Fibroblast of gingiva (primary cell): ENCODE results near the gene FAM236A.
"Not testable (repeated sequence)": the region's sequence is repeated elsewhere in the genome, so short reads cannot be mapped to it uniquely, and the experiment has no call there.

Source experiments
- DNase-seq: peaks from one replicate; pipeline ENCODE4 v3.0.0-alpha.2; 2011; ENCODE audit warnings: low read depth

FAM236A gene

GRCh38 chrX:72937906-72938305, at the start of gene FAM236A:
TSS of gene FAM236A (plus strand) at chrX:72938206. CDS start at chrX:72938263, 57 bp downstream.
- DNase-seq, result not testable (repeated sequence)

GRCh38 chrX:72889740-72890139, 48.3 kb upstream of the FAM236A start:
- not testable (repeated sequence) for DNase-seq

GRCh38 chrX:72912315-72912714, 25.7 kb upstream of the FAM236A start, which contains the start of gene FAM236C:
TSS of gene FAM236C (plus strand) at chrX:72912615. CDS start at chrX:72912715, 100 bp downstream.
- DNase-seq, result not testable (repeated sequence)

GRCh38 chrX:72916096-72916495, 21.9 kb upstream of the FAM236A start:
- DNase-seq, result not testable (repeated sequence)

- not testable (repeated sequence) for DNase-seq
Observed at GRCh38 chrX:72932283-72932682, 5.7 kb upstream of the FAM236A start.

GRCh38 chrX:72936455-72936854, 1.6 kb upstream of the FAM236A start:
- DNase-seq, result not testable (repeated sequence)

- not testable (repeated sequence) for DNase-seq
Observed at GRCh38 chrX:72936882-72937455, 1.0 kb upstream of the FAM236A start.

- not testable (repeated sequence) for DNase-seq
Observed at GRCh38 chrX:72942272-72942671, 4.3 kb downstream of the FAM236A start.

GRCh38 chrX:72943035-72943818, 5.2 kb downstream of the FAM236A start:
- not testable (repeated sequence) for DNase-seq

- not testable (repeated sequence) for DNase-seq
Observed at GRCh38 chrX:72943819-72944169, 5.8 kb downstream of the FAM236A start, which contains the start of gene DMRTC1. TSS of gene DMRTC1 (minus strand) at chrX:72943837. CDS start at chrX:72875694, 68,143 bp downstream.

GRCh38 chrX:72959971-72960370, 22.0 kb downstream of the FAM236A start:
- not testable (repeated sequence) for DNase-seq

GRCh38 chrX:72971859-72972258, 33.9 kb downstream of the FAM236A start:
- not testable (repeated sequence) for DNase-seq

- not testable (repeated sequence) for DNase-seq
Observed at GRCh38 chrX:72974885-72975284, 36.9 kb downstream of the FAM236A start.

GRCh38 chrX:72980894-72981469, 43.0 kb downstream of the FAM236A start:
- not testable (repeated sequence) for DNase-seq
